HG03095 (cell line): Measurements from ENCODE around the gene EFCAB6.

ENCODE experiments used
- ATAC-seq: cut with Tn5 transposase; IDR thresholded peaks from one replicate; pipeline ENCODE4 v1.9.1; 2021; ENCODE audit warnings: moderate library complexity; ENCODE audit not compliant: unreplicated experiment

EFCAB6 gene

GRCh38 chr22:43750751-43751150, 61.4 kb downstream of the EFCAB6 start:
- no peak for ATAC-seq

DNA sequence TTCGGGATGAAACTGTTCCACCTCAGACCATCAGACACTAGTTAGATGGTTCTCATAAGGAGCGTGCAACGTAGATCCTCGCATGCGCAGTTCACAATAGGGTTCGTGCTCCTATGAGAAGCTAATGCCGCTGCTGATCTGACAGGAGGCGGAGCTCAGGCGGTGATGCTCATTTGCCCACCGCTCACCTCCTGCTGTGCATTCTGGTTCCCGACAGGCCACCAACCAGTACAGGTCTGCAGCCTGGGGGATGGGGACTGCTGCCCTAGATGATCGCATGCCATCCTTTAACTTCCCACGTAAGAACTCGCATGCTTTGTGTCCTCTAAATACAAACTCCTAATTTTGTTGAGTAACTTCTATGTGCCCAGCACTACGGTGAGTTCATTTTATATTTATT, 62.6 kb downstream of the EFCAB6 start:
- ATAC-seq: no peak

DNA sequence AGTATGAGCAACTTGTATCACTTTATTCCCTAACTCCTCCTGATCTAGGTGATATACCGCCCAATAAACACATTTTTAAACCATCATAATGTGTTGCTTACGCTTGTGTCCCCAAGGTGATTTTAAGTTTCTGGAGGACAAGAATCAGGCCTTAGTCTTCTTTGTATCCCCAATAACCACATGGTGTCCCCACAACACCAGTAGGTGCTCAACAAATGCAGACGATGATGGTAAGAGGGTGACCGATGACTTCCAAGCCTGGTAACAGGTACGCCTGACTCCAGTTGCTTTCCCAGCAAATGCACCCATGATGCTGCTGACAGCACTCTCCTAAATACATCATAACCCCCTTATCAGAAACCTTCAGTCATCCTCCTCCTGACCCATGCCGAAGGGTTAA, 64.2 kb downstream of the EFCAB6 start:
- ATAC-seq: no peak

DNA sequence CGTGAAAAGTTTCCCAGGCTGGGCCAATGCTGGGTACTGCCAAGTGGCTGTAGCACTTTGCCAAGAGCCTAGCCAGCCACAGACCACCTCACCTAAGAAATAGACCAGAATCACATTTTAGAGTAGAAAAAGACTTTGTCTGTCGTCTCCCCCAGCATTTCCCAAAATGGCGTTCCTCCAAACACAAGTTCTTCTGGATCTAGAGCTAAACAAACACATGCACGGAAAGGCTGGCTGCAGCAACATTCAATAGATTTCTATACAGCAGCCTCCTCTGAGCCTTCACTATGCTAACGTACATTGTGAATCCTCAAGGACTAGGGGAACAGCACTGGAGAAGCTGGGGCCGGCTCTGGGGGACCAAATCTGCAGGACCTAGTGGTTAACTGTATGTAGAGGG, 65.0 kb downstream of the EFCAB6 start:
- ATAC-seq: no peak

- no peak for ATAC-seq
Measured at GRCh38 chr22:43745783-43746356, 66.2 kb downstream of the EFCAB6 start.

DNA sequence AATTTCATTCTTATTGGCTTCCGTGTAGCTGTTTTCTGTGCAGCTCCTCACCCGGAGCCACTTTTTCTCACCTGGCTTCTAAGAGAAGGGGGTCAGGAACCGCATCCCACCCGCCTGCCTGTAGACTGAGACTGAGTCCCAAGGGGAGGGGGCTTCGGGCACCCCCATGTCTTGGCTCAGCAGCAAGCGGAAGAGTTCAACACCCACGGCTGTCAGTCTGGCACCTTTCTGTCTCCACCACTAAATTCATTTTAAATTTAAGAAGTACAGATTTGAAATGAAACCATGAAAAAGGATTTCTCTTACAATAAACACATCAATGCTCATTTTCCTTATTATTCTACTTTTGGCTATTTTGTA, 66.7 kb downstream of the EFCAB6 start:
- ATAC-seq: no peak

DNA sequence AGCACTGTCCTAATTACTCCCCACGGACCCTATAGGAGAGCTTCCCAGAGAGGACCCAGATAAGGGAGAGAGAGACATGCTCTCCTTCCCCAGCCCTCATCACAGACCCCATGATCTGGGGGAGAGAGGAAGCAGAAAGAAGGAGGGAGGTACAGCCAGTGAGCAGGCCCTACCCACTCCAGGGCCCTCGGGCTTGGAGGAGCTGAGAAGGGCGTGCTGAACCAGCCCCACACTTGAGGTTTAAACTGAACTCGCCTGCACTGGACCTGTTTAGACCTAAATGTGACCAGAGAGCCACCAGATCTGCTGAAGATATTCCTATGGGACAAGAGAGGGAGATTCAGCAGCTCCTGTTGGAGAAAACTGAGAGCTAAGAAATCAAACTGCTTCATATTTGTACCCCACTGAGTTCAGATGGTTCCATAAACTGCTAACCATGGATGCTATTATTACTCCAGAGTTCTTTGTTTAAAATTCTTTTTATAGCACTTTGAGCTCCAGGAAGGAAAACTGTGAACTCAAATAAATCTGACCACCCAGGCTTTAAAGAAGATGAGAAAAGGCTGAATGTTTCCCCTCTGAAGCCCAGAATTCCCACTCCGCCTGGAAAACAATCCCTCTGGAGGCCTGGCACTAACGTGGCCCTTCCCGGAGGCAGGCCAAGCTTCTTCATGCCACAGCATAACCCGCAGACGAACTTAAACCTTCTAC, 67.2 kb downstream of the EFCAB6 start:
- ATAC-seq: no peak

- no peak for ATAC-seq
Measured at GRCh38 chr22:43743929-43744643, 68.0 kb downstream of the EFCAB6 start.

GRCh38 chr22:43743131-43743530, 69.0 kb downstream of the EFCAB6 start:
- no peak for ATAC-seq

- no peak for ATAC-seq
Measured at GRCh38 chr22:43742154-43742950, 69.8 kb downstream of the EFCAB6 start.

GRCh38 chr22:43740587-43741270, 71.4 kb downstream of the EFCAB6 start:
- ATAC-seq: no peak

DNA sequence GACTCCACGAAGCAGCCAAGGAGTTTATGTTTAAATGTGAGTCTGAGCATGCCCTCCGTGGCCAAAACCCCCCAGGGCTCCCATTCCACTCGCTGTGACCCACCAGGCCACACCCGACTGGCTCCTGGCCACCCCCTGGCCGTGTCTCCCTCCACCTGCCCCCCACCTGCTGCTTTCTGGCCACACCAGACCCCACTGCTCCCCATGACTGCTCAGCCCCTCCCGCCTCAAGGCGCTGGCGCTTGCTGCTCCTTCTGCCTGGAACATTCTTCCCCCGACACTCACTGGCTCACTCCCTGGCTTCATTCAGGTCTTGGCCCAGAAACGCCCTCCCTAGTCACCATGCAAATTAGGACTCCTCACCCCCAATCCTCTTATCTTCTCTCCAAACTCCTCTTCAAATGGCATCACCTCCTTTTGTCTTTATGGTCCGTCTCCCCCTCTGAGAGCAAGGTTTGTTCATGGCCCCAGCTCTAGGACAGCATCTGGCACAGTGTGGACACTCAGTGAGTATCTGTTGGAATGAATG, 72.2 kb downstream of the EFCAB6 start:
- ATAC-seq: no peak

- ATAC-seq: no peak
Measured at GRCh38 chr22:43737150-43737828, 74.8 kb downstream of the EFCAB6 start.

DNA sequence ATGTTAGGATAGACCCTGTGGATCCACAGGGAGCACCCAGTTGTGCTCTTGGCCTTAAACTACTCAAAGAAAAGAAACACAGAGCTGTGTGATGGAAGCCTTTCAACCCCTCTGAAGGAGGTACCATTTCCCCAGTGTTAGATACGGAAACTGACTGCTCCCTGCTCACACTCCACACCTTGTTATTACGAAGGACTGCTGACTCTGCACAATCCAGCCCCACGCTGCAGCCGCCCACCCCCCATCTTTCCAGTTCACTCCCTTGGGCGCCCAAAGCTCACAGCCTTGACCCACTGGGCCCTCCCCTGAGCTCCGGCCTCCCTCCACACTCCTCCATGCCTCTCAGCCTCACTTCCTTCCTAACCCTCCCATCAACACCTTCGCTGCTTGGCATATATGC, 75.5 kb downstream of the EFCAB6 start:
- no peak for ATAC-seq

- no peak for ATAC-seq
Measured at GRCh38 chr22:43734370-43735150, 77.5 kb downstream of the EFCAB6 start.

- ATAC-seq: no peak
Measured at GRCh38 chr22:43733138-43733537, 79.0 kb downstream of the EFCAB6 start.

DNA sequence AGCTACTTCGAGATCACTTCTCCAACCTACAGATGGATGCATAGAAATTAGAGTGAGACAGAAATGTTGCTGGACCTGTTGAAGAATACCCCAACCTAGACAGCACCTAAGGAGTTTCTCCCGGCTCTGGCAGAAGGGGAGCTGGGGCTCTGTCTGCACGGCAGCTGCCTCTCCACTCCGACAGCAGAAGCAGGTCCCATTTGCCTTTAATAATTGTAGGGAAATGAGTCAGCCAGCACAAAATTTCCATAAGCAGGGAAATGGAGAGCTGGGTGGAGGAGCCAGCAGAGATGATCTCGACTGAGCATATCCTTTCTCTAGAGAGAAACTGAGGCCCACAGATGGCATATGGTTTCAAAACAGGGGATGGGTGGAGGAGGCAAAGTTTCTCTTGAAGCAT, 80.1 kb downstream of the EFCAB6 start:
- ATAC-seq: no peak

DNA sequence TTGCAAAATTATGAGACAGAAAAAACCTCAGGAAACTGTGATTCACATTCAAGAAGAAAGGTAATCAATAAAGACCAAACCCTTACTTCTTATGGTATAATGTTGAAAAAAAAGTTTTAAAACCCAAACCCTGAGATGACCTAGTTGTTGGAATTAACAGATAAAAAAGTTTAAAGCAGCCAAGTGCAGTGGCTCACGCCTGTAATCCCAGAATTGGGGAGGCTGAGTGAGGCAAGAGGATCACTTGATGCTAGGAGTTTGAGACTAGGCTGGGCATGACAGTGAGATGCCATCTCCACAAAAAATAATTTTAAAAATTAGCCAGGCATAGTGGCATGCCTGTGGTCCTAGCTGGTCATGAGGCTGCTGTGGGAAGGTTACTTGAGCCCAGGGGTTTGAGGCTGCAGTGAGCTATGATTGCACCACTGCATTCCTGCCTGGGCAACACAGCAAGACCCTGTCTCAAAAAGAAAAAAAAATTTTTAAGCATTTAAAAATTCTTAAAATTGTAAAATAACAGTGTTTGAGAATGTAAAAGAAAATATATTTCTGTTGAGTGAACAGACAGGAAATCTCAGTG, 85.1 kb downstream of the EFCAB6 start:
- ATAC-seq: no peak

GRCh38 chr22:43726322-43726721, 85.8 kb downstream of the EFCAB6 start:
- no peak for ATAC-seq
